RPMI8226 (cell line): ENCODE results near the gene CACNA2D4.
"Not testable (repeated sequence)": the region's sequence is repeated elsewhere in the genome, so short reads cannot be mapped to it uniquely, and the experiment has no call there.

ENCODE experiments used
- DNase-seq: peaks from one replicate; pipeline ENCODE4 v3.0.0-alpha.2; 2015

Gene CACNA2D4, protein sequence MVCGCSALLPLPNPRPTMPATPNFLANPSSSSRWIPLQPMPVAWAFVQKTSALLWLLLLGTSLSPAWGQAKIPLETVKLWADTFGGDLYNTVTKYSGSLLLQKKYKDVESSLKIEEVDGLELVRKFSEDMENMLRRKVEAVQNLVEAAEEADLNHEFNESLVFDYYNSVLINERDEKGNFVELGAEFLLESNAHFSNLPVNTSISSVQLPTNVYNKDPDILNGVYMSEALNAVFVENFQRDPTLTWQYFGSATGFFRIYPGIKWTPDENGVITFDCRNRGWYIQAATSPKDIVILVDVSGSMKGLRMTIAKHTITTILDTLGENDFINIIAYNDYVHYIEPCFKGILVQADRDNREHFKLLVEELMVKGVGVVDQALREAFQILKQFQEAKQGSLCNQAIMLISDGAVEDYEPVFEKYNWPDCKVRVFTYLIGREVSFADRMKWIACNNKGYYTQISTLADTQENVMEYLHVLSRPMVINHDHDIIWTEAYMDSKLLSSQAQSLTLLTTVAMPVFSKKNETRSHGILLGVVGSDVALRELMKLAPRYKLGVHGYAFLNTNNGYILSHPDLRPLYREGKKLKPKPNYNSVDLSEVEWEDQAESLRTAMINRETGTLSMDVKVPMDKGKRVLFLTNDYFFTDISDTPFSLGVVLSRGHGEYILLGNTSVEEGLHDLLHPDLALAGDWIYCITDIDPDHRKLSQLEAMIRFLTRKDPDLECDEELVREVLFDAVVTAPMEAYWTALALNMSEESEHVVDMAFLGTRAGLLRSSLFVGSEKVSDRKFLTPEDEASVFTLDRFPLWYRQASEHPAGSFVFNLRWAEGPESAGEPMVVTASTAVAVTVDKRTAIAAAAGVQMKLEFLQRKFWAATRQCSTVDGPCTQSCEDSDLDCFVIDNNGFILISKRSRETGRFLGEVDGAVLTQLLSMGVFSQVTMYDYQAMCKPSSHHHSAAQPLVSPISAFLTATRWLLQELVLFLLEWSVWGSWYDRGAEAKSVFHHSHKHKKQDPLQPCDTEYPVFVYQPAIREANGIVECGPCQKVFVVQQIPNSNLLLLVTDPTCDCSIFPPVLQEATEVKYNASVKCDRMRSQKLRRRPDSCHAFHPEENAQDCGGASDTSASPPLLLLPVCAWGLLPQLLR

DNA sequence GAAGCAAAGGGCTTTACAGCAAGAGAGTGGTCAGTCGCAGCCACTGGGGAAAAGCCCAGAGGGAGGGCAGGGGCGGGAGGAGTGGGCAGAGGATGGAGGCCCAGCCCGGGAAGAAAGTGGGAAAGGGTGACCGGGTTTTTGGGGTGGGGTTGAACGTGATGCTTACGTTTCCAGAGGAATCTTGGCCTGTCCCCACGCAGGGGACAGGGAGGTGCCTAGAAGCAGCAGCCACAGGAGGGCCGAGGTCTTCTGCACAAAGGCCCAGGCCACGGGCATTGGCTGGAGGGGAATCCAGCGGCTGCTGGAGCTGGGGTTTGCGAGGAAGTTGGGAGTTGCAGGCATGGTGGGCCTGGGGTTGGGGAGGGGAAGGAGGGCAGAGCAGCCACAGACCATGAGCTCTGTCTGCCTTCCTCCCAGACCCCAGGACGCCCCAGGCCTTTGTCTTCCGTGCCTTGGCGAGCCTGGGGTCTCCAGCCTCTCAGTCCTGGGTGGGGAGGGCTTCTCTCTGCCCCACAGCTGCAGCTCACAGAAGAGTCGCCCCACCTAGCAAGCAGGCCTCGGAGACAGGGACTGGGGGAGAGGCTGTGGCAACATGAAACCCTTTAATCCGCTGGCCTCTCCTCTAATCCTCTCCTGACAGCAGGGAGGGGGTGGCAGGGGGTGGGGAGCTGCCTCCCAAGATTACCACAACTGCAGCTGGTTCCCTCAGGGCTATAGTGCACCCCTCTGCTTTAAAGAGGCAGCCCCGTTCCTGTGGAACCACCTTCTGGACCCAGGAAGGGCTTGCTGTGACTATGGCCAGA is at the start of gene CACNA2D4:
Gene CACNA2D4 (minus strand): TSS at position 572 of the 803 bp plus-strand sequence. CDS start 179 bp downstream, at position 393.
- DNase-seq, result no peak

DNA sequence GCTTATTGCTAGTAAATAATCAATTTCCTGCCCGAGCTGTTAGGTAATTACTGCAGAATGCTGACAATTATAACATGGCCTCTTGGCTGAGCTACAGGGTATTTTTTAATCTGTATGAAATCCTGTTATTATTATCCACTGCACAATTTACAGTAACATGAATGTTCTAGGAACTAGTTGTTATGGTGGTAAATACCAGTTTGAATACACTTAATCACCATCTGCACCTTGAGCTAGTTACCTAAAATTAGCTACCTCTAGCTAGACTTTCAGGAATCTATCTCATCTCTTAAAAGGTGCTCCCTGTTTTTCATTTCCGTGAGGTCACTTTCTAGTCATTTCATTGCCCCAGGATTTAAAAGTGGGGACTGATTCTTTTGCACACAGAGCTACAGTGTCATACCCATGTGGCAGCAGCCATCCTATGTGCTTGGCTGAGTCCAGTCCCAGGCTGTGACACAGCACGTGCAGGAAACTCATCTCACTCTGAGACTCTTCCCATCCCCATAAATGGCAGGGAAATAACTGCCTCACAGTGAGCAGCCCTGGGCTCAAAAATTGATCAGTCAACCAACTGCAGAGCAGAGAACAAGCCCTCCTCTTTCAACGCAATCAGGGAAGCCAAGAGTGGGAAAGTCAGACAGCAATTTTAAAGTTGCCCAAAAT is 48.2 kb upstream of the CACNA2D4 start:
- no peak for DNase-seq

DNA sequence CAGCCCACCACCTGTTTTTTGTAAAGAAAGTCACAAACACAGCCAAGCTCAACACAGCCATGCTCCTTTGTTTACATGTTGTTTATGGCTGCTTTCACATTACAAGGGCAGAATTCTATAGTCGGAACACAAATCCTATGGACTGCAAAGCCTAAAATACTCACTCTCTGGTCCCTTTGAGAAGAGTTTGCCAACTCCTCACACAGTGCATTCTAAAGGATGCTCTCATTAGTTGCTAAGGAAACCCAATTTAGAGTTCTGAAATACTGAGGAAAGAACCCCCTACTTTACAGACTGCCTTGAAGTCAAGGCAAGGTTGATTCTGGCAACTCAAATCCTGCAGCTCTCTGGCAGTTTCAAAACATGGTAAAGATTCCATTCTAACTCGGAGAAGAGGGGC is 47.5 kb upstream of the CACNA2D4 start:
- DNase-seq, result no peak

DNA sequence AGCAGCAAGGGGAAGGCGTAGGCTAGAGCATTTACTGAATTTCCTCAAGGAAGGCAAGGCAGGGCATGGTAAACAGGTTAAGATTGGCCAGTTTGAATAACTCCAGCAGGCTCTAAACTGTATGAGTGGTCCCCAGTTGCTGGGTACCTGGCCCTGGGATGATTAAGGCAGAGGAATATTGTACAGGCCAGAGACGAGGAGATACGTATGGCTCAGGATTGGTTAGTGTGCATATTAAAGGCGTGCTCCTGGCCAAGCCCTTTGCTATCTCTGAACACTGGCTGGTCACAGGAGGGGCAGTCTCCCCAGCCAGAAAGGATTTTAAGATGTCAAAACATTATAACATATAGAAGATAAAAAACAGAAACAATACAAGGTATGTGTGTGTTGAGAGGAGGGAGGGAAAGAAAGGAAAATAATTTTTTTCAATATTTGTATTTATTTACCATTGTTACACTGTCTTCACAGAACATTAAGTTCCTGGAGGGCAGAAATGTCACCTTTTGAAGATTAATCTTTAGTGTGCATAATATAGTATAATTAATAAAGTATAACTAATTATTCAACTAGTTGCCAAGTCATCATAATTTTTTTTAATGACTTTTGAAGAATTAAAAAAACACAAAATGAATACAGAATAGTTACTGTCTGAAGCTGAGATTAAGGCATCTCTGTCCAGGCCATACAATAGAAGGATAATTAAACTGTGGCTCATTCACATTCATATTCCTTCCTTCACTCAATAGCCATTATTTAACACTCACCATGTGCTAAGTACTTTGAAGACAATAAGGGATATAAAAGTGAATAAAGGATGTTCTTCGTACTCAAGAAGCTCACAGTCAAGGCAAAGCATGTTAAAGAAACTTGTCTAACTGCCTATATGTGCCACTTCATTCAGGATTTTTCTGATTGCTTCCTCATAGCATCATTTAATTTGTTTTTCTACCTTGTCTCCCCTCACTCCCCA is 43.9 kb upstream of the CACNA2D4 start:
- no peak for DNase-seq

DNA sequence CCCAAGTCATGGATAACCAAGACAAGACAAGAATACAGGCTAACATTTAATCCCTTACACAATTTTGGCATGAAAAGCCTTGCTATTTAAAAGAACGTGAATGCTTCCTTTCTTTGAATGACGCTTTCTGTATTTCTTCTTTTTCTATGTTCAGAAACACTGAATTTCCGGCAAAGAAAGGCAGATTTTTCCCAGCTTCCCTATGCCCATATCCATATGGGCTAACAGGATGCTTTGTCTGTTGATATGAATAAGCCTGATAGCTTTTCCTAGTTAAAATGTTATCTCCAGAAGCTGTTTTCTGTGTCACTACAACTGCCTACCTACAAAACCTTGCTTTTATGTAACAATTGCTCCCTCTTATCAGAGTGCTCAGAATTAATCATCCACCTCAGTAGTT is 38.3 kb upstream of the CACNA2D4 start:
- DNase-seq, result no peak

DNA sequence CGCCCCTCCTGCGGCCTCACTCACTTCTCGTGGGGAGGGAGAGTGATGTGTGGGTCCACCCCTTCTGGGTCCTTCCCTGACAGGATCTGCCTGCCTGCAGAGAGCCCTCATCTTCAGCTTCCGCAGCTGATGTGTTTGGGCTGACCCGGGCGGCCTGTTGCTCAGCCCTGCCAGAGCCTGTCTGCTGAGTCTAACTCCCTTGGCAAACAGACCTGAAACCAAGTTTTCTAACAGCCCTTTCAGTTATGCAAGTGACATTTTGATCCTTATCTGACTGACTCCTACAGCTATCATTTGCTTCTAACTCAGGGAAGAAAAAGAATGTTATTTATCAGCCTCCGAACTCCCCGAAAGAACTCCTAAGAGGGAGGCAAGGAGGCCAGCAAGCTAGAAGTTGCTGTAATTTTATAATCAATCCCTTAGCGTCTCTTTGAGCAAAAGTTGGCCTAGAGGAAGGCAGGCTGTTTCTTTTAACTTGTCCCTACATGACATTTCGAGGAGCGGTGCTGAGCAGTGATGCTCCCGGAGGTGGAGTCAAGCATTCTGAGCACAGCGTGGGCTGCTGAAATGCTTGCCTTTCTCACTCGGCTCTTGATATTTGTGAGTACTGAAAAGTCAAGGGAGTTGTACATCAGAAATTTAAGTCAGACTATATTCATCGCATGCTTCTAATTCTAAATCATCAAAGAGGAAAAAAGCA is 31.5 kb upstream of the CACNA2D4 start:
- no peak for DNase-seq

DNA sequence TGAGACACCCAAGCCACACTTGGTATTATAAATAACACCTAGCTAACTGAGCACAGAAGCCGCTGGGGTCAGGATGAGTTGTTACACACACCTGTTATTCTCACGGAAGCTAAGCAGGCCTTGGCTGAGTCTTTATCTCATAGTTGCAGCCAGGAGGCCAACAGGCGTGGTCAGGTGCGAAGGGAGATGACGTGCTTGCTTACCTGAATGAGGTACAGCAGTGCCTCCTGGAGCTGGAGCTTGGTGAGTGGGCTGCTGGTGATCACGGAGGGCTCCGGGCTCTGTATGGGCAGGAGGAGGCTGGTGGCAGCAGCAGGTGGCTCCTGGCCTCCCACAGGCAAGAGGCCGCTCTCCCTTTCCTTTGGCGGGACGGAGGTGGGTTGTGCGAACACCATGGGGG is 30.4 kb upstream of the CACNA2D4 start:
- no peak for DNase-seq

DNA sequence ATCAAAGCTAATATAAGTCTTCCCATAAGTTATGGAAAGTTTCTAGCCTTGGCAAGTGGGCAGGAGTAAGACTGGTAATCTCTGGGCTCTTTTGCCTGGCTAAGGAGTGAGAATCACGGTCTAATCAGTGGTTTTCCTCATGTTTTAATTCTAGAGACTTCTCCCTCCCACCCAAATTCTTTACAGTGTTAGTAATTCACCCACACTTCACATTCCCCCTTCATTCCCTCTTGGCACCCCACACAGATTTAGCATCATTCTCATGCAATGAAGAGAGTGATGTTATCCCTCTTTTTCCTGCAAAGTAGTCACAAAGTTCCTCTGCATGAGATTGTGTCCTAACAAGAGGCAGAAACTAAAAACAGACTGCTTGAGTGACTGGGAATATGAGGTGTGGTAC is 28.6 kb upstream of the CACNA2D4 start:
- DNase-seq, result no peak

DNA sequence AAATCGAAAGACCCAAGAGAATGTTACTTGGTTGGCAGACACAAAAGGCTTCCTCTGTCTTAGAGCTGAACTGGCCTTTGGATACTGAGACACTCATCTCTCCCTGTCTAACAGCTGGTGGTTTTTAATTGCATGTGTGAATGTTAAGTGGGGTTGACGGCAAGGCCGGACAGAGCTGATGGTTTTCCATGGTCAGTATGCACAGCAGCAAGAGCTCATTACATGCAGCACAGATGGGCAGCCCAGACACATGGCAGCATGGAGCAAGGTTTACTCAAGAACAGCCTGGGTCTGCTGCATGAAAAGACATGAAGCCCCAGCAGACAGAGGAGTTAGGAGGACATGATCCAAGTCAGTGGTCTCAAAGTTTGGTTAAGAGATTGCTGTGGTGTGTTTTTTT is 27.8 kb upstream of the CACNA2D4 start:
- DNase-seq, result no peak

DNA sequence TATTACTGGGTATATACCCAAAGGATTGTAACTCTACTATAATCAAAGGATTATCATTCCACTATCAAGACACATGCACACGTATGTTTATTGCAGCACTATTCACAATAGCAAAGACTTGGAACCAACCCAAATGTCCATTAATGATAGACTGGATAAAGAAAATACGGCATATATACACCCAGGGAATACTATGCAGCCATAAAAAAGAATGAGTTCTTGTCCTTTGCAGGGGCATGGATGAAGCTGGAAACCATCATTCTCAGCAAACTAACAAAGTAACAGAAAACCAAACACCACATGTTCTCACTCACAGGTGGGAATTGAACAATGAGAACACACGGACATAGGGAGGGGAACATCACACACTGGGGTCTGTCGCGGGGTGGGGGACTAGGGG is 27.1 kb upstream of the CACNA2D4 start:
- not testable (repeated sequence) for DNase-seq

DNA sequence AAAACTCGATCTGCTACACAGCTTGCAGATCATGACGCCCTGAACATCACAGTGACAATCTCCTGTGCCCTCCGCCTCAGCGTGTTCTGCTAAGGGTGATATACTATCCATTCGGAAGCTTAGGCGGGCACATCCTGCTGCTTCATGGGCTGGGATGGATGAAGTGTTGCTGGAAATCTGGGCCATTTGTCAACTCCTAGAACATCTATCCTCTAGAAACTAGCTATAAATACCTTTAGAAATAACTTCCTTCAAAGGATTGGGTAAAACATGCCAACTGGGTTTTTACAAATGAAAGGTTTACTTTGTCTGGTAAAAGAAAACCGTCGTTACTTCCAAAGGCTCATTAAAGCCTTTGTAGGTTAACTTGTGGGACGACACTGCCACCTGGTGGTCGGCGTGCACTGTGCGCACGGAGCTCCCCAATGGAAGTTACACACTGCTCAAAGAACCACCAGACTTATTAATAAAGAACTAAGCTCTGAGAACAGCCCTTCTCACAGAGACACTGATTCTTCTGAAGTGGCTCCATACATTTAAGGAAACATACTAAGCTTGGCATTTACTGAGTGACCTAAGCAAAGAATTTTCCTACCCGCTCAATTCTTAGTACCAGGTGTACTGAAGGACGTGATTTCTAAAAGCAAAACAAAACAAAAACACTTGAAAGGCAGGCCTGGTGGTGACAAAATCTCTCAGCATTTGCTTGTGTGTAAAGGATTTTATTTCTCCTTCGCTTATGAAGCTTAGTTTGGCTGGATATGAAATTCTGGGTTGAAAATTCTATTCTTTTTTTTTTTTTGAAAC is 21.6 kb upstream of the CACNA2D4 start:
- peak; percentile 83 for DNase-seq

DNA sequence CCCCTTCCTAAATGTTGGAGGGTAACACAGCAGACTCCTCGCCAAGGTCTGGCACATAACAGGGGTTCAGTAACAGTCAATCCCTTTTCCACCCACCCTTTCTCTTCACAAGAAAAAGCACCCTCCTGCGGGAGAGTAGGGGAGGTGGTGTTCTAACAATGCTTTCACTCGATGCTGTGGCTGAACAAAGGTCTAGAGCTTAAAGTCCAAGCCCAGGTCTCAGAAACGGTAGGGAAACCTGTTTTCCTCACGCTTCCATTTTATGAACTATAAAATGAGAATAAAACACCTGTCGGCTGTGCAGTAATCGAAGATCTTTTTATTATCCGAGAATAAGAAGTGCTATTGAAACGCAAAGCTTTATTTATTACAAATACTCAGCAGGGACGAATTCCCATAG is 20.9 kb upstream of the CACNA2D4 start:
- DNase-seq, result no peak

DNA sequence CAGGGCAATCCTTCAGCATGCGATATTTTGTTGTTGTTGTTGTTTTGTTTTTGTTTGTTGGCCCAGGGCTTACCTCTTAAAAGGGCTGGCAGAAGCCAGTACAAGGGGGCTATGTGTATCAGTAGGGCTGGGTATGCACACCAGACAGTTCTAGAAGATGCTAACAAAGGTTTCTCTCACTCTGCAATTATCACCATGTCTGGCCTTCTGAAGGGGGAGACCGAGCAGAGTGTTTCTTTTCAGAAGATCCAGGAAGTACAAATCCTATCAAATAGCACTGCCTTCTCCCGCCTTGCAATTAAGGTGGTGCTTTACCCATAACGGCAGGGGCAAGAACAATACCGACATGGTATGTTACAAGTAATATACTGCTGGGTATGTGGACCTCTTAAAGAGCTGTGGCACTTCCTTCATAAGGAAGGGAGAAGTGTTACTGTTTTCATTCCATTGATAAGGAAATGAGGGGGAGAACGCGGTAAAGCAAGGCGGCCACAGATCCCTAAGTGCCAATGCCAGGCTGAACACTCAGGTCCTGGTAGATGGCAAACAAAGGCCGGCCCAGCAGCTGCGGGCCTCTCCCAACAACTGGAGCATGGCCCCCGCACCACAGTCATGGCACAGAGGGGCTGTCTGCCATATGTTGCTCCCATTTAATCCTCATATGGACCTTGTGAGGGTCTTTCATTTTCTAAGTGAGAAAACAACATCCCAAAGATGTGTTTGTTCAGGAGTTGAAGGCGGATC is 19.2 kb upstream of the CACNA2D4 start:
- no peak for DNase-seq

DNA sequence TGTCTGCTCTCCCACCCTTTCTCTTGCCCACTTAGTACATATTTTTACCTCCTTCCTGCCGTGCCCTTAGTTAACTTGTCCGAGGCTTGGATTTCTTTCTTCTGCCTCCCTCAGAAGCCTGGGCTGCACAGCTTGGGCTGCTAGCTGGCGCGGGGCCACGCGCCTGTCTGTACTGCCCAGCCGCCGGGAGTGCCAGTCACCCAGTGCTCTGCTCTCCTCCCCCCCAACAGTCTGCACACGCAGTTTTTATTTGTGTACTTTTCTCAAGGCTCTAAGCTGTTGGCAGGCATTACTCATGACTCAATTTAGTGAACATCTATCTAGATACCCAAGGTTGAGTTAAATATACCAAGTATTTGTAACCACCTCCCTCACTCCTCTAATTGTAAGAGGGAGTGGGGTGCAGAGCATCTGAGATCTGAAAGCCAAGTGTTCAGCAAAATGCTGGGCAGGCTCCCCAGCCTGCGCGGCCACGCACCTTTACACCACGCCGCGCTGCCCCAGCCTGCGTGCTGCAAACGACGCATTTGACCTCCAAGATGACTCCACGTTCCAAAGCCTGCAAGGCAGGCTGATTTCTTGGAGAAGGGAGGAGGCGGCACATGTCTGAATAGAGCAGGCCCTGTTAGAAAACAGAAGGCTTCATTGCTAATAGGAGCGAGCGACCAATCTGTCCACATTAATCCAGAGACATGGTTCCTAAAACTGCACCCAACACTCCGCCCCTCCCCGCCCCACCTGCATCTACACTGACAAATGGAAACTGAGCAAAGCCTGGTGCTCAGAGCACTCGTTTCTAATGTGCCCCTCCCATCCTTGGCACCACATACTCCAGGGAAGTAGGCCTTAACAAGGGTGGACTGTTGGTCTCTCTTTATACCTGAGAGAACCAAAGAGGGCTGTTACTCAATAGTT is 18.2 kb upstream of the CACNA2D4 start:
- peak; percentile 56 for DNase-seq

DNA sequence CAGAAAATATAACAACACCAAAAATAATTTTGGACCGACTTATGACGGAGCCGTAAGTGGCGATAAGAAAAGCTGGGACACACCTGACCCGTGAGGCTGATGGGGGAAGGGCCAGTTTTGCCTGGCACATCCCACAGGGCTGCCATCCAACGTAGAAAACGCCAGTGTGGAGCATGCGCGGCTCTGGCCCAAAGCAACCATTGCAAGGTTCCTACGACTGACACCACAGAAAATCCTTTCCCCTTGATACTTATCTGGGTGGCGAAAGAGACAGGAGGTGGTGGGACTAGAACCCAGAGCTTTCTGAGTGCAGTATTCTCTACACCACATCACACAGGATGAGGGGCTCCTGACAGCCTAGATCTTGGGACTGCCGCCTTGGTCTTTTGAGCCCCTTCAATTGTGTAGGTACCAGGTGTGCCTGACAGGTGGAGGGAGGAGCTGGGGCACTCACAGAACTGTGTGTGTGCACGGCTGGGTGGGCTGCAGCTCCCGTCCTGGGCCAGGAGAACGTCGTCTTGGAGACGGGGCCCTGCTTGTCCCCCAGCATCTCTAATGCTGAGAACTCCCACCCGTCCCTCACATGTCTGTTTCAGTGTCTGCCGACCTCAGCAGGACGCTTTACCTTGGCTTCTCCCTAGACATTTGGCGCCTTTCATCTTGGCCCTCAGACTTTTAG is 17.4 kb upstream of the CACNA2D4 start:
- DNase-seq, result no peak

DNA sequence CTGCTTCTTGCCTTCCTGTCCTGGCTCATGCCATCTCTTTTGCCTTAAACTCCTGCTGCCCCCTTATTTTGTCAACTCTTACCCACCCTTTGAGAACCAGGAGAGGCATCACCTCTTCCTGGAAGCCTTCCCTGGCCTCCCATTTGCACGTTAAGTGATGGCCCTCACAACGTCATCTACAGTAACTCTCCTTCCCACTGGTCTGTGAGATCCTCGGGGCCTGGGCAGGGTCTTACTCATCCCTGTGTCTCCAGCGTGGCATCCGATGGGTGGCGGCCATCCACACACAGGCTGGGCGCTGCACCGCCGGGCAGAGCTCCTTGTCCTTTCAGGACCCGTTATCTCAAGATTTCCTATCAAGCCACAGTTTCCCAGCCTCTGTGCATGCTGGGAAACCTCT is 16.8 kb upstream of the CACNA2D4 start:
- DNase-seq, result no peak

DNA sequence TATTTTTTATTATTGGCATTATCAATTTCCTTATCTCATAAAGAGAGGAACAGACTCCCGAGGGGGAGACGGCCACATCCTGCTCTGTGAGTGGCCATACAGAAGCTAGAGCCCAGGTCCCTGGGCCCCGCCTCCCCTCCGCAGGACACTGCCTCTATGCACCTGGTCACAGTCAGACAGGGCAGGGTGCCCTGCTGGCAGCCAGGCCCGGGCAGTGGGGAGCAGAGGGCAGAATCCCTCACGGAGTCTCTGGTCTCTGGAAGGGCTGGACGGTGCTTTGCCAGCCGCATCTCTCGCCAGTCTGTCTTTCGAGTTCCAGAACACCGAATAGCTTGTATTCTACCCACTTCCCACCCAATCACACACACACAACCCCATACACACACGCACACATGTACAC is 16.4 kb upstream of the CACNA2D4 start:
- DNase-seq, result no peak
